GM19324 (cell line): ENCODE measurements around the gene MPHOSPH6.
"Not testable (repeated sequence)": the region's sequence is repeated elsewhere in the genome, so short reads cannot be mapped to it uniquely, and the experiment has no call there.

Experiments
- ATAC-seq: cut with Tn5 transposase; IDR thresholded peaks from one replicate; pipeline ENCODE4 v1.9.1; 2021; ENCODE audit warnings: mild to moderate bottlenecking, moderate library complexity; ENCODE audit not compliant: unreplicated experiment, low FRiP score

MPHOSPH6 gene

DNA sequence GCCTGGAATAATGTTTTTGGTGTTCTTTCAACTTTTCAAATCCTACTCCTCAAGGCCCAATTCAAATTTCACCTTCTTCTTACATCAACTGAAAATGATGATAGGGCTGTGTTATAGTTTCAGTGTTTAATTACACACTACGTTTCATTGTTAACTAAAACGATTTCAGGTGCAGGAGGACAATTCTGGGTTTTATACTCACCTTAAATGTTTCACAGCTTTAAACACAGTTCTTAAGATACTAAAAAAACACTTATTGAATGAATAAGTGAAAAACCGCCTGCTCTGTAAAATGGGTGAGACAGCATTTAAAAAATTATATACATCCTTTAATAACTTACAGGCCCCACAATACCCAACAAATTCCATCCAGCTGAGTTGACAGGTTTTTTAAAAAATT is 6.2 kb upstream of the MPHOSPH6 start:
- ATAC-seq = no peak

DNA sequence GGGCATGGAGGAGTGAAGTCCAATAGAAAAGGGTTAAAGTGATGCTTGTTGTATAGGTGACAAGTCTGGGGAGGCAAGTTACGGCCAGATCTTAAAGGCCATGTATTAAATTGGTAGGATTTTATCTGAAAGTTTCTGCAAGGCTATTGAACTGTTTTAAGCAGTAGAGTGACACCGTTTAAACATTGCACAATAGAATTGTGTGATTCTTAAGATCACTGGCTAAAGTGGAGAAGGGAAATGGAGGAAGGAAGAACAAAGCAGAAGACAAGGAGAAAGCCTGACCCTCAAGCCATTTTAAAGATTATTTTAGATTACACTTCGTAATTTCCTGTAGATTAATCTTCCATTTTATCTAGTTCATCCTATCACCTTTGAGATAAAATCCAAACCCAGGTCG is 5.6 kb upstream of the MPHOSPH6 start:
- ATAC-seq = no peak

DNA sequence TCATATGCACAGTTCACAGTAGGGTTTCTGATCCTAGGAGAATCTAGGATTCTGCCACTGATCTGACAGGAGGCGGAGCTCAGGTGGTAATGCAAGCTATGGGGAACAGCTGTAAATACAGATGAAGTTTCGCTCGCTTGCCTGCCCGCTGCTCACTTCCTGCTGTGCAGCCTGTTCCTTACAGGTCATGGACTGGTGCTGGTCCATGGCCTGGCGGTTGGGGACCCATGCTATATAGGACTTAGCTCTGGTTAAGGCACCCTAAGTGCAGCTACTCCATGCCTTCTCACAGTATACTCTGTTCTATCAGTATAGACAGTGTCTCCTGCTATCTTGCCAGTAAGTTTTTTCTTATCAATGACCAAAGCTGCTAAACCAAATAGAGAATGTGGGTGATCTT is 2.4 kb downstream of the MPHOSPH6 start:
- ATAC-seq = no peak

DNA sequence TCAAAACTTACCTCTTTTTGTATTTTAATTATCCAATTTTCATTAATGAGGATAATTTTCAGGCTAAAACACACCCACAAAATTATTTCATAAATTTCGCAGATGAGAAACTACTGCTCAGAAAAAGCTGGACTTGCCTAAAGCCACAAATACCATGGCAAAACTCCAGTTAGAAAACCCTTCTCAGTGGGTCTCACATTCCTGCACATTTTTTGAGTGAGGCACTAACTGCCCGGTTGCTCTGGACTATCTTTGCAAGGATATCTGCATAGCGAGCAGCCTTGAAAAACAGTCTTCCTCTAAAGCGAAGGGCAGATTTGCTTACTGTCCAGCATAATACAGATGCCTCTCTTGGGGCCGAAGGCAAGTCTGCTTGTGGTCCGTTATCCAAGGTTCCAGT is 9.8 kb downstream of the MPHOSPH6 start:
- ATAC-seq = no peak

DNA sequence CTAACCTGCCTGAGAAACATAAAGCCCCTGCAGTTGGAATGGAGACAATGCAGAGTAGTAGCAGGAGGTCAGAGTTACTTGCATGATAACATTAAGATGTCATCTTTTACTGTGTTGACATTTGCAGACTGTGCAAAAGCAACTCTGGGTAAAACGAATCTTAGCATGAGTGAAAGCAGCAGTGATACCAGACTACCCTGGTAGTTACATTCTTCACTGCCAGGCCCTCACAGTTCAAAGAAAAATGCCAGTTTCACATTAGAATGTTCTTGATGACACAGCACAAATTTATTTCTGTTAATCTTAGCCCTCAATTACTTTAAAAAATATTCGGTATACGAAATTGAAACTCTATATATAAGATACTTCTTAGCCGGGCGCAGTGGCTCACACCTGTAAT is 12.2 kb downstream of the MPHOSPH6 start:
- no peak for ATAC-seq

DNA sequence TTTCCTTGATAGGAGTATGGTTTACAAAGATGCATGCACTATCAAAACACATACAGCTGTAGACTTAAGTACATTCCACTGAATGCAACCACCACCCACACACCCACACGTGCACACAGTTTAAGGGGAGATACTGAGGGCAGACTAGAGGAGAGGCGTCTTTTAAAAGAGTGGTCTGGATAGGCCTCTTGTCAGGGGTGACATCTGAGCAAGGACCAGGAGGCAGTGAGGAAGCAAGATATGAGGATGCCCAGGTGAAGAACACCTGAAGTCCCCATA is 12.6 kb downstream of the MPHOSPH6 start:
- ATAC-seq = no peak

DNA sequence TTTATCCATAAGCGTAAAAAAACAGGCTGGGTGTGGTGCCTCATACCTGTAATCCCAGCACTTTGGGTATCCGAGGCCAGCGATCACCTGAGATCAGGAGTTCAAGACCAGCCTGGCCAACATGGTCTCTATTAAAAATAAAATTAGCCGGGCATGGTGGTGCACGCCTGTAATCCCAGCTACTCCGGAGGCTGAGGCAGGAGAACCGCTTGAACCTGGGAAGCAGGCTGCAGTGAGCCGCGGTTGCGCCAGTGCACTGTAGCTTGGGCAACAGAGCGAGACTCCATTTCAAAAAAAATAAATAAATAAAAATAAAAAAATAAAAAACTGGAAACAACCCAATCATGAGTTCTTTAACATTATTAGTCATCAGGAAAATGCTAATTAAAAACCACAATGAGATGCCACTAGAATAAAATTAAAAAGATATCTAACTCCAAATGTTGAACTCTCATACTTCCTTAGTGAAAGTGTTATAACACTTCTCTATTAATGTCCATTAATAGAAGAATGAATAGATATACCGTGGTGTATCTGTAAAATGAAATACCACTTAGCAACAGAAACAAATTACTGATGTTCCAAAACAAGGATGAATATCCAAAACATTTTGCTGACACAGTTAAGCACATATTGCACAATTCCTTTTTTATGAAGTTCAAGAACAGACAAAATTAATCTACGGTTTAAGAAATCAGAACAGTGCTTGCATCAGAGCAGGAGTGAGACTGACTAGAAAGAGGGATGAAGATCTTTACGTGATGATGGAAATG is 13.1 kb downstream of the MPHOSPH6 start:
- ATAC-seq = no peak

DNA sequence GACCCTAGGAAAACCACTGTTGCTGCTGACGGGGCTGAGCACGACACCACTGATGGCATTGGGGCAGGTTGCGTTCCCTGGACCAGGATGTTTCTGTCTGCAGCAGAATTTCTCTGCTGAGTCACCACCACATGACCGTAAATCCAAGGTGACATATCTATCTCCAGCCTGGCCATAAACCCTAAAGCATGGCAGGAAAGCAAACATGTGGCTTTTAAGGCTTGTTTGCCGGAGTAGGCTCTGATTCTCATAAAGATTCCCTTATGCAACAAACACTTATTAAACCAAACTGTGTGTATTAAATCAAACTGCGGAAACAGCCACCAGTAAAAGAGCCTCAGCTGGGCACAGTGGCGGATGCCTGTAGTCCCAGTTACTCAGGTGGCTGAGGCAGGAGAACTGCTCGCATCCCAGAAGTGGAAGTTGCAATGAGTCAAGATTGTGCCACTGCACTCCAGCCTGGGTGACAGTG is 17.3 kb downstream of the MPHOSPH6 start:
- no peak for ATAC-seq

DNA sequence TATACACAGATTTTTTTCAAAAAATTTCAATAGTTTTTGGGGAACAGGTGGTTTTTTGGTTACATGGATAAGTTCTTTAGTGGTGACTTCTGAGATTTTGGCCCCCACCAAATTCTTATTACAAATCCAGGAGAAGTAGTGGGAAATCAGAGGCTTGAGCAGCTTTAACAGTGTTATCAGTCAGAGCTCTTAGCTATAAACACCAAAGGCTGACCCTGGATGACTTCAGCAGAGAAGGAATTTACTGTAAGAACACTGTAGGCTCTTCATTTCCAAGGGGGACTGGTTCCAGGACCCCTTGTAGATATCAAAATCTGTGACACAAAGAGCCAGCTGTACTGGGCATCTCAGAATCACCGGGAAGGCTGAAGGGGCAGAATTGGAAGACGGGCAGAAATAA is 17.8 kb downstream of the MPHOSPH6 start:
- ATAC-seq = no peak

DNA sequence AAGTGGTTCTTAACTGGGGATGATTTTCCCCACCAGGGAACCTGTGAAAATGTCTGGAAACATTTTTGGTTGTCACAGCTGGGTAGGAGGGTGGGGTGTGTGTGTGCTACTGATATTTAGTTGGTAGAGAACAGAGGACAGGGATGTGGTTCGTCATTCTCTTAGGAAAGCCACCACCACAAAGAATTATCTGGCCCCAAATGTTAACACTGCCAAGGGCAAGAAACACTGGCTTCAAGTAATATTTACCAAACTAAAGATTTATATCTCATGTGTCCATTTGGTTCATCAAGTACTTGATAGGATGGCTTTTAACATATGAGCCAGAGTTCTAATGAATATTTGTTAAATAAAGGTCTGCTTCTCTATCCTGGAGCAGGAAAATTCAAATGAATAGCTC is 19.5 kb downstream of the MPHOSPH6 start:
- no peak for ATAC-seq

DNA sequence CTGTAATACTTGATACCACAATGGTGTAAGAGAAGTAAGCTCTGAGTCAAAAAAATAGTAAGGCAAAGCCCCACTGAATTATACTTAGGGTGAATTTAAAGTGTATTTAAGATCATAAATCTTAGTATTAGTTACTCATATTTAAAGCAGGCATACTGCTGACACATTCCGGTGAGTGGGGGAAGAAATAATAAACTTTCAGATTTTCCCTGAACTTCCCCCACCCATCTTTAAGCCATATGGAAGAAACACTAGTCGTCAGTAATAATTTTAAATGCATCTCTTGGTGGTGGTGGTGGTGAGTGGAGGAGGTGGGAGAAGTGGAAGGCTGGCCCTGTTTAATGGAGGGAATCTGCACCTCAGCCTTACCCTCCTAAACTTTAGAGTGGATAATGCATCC is 20.5 kb downstream of the MPHOSPH6 start:
- no peak for ATAC-seq

DNA sequence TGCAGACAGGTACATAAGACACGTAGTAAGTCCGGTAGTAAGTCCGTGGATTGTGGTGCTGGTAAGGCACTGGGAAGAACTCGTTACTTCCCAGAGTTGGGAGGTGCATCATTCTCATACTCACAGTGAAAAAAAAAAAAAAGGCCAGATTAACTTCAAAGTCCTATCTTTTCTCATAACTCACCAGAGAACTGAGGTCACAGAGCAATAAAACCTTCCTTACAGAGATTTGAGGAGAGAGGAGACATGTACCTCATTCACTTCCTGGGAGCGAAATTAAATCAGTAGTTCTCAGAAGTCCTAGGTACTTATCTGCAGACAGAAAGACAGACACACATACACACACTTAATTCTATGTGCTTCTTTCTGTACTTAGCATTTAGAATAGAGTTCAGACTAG is 22.5 kb downstream of the MPHOSPH6 start:
- ATAC-seq = no peak

DNA sequence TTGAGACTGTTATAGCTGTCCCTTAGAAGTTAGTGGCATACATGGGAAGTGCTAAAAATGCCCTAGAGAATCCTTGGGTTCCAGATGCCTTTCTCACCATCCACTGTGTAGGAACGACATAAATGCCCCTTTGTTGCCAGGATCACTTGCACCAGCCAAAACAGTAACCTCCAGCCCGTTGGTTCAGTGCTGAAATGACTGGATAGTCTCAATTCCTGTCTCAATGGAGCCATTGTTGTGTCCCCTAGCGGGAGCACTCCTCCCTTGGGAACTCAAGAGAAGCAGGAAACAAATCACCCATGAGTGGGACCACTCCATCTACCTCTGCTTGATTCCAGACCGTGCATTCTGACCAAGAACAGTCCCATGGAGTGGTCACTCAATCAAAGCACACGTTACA is 23.1 kb downstream of the MPHOSPH6 start:
- ATAC-seq = no peak

DNA sequence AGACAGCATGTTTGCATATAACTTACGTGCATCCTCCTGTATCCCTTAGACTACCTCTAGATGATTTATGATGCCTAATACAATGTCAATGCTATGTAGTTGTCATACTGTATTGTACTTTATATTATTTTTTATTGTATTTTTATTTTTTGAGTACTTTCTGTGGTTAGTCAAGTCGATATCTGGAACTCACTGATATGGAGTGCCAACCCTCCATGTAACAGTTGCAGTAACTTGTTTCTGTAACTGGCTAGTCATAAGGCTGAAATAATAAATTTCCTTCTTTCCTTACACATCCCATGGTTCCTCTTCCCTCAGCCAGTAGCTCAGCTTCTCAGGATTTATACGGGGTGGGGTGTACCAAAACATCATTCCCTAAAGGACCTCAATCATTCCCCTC is 23.5 kb downstream of the MPHOSPH6 start:
- no peak for ATAC-seq

DNA sequence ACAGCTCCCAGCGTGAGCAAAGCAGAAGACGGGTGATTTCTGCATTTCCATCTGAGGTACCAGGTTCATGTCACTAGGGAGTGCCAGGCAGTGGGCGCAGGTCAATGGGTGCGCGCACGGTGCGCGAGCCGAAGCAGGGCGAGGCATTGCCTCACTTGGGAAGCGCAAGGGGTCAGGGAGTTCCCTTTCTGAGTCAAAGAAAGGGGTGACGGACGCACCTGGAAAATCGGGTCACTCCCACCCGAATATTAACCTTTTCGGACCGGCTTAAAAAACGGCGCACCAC is 30.8 kb downstream of the MPHOSPH6 start:
- ATAC-seq = not testable (repeated sequence)

DNA sequence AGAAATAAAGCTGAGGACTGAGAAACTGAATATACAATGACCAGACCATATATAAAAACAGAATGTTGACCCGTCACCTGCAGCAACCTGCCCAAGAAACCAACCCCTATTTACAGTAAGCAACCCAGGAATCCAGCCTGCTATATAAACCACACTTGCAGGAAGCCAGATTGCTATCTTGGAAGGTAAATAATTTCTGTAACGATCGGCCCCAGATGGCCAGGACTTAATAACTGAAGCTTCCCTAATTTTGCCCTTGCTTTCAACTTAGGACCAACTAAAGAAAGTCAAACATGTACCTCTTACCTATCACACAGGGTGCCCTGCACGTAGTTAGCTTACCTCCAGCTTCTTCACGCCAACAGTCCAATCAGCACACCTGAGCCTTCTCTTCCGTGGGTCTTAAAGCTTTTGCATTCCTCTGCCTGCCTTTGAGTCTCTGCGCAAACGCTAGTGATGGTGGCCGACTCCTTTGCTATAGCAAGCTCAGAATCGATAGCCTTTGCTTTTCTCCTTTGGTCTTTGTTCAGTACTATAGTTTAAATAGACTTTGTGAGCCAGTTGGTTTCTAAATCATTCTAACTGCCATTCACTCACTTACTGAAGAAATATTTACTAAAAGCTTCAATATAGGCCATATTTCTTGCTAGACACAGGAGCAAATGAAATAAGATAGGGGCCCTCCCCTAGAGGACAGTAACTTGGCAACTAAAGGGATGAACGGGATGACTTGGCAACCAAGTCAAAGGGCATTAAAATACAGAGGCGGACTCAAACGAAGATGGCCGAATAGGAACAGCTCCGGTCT is 31.3 kb downstream of the MPHOSPH6 start:
- no peak for ATAC-seq

DNA sequence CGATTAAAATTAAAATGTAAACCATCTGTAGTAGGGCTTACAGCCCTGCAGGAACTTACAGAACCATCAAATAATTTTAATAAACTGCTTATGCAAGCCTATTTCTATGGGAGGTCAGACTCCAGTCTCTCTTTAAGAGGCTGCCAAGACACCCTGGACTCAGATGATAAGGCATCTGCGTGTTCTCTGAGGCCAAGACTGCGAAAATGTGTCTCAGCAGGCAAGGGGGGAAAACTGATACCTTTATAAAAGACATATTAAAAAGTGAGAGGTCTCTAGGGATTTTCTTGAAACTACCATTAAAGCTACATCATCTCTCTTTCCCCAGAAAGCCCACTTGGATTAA is 32.2 kb downstream of the MPHOSPH6 start:
- no peak for ATAC-seq

DNA sequence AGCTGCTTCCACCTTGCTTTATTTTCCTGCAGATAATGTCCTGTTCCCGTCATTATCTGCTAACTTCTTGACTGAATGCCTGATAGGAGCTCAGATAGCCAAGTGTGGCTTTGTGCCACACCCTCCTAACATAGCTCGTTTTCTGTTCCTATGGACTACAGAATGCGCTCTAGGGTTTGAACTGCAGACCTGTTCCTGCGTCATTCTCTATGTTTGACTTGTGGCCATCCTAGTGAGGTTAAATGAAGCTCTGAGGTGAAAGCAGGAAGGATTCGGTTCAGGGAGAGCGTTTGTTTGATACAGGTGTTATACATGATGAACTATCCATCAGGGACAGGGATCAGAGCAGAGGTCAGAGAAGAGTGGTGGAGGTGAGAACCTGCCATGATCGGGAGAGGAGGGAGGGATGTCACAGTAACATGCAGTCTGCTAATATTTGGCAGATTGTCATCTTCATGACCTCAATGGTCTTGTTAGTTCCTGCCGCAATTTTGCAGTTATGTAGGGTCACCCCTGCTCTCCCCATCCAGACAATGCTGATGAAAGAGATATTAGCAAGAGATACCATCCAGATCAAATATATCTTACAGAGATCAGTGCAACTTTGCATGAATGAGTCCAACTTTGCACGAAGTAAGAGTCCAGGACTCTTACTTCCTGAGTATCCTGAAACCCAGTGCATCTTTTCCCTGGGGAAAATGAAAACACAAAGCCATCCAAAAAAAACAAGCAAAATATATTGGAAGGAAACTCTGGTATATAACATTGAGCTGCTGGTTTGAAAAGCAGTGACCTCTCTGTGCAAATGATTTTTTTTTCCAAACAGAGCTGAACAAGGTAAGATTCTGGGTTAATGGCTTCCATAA is 32.8 kb downstream of the MPHOSPH6 start:
- ATAC-seq = no peak

DNA sequence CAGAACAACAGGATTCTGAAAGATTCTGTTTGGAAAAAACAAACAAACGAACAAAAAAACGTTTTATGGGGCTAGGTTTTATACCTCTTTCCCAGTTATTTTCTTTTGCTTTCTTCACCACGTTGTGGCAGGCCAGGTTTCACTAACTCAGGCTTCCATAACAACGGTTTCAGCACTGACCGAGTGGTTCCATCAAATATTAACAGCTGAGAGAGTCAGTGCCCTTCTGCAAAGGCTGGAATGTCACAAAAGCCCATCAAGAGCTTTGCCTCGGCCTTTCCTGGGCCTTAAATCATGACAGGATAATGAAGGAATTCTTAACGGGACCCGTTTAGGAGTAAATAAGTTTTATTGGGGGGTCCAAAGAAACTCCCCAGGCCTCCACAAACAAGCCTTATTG is 34.2 kb downstream of the MPHOSPH6 start:
- no peak for ATAC-seq

DNA sequence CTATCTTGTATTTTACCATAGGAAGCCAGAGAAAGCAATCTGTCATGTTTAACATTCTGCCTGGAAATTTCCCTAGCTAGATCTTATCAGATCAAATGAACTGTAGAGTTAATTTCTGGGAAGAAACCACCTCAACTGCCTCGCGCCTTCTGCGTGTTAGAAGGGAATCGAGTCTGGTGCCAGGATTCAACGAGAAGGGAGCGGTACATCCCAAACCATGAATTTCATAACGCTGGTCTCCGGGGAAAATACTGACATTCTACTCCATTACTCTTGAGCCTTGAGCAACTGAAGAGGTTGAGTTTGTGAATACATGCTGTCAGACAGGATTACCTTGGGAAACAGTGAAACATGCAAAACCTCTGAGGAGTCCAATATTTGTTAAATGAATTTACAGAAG is 35.2 kb downstream of the MPHOSPH6 start:
- no peak for ATAC-seq

DNA sequence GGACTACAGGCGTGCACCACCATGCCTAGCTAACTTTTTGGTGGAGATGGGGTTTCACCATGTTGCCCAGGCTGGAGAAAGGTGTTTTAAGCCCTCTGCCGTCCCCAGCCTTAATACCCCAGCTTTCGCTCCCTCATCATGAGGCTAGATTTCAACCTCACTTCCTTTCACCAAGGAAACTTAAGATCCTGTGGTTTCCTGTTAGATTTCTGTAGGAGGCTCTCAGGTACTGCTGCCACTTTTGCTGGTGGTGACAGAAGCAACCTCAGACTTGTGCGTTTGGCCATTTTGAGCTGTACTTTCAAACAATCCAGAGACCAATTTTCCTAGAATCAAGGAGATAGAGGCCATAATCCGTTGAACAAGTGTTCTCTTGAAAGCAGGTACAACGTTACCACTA is 36.2 kb downstream of the MPHOSPH6 start:
- no peak for ATAC-seq

DNA sequence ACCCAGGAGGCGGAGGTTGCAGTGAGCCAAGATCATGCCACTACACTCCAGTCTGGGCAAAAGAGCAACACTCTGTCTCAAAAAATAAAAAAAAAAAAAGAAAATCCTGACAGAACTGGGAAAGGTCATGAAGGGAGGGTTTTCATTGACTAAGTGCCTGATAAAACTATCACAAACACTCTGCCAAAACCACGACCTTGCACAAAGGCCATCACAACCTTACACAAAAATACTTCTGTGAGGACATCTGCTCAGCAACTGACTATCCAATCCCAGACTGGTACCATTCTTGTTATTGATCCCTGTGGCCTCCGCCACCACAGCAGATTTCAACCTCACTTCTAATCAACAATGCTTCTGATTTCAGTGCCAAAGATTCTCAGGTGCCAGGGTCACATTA is 40.1 kb downstream of the MPHOSPH6 start:
- no peak for ATAC-seq
